B cell (primary cell): ENCODE measurements around the gene MANBA. TPM values are rescaled to one million over a fixed set of nuclear protein-coding genes. Genes with fewer than 3 reads are reported as not detected.

Experiments
- ATAC-seq: fragments of 200-7000 bp; cut with Tn5 transposase; one replicate; pipeline ENCODE4 v1.10.0; 2021; ENCODE audit warnings: low read depth, mild to moderate bottlenecking, moderate number of reproducible peaks, moderate library complexity
- CTCF ChIA-PET: fragments of 350-600 bp; sonication (Branson Sonifier 250); formaldehyde crosslinking; loops from one replicate; lab custom pipeline; 2021; ENCODE audit warnings: antibody characterized with exemption, inconsistent platforms; lab: Charles Lee
- POLR2A ChIA-PET: fragments of 350-600 bp; sonication (Branson Sonifier 250); formaldehyde crosslinking; loops from one replicate; lab custom pipeline; 2021; ENCODE audit warnings: antibody characterized with exemption; lab: Charles Lee
- DNase-seq: peaks from one replicate; pipeline ENCODE4 v3.0.0; 2013
- H2AFZ ChIP-seq: 2 replicates; pipeline ENCODE4 v1.6.1; 2012; ENCODE audit warnings: mild to moderate bottlenecking, low read depth, low read length; ENCODE audit not compliant: insufficient read depth, poor library complexity, severe bottlenecking
- H3K27ac ChIP-seq, 2 donors: 1 replicate in 1 of 2; 2 replicates in 1 of 2; pipeline ENCODE4 v1.5.1; 2012 to 2013; ENCODE audit warnings: low read length in 2 of 2, mild to moderate bottlenecking in 2 of 2, moderate library complexity in 1 of 2
- H3K27me3 ChIP-seq, 4 experiments: fragments of 200-600 bp in 1 of 4; sonication (generic) in 1 of 4; replicated peaks in 1 of 4; 1 replicate in 2 of 4; 2 replicates in 2 of 4; pipeline versions ENCODE4 v1.6.1 to v1.7.0; 2013 to 2016; ENCODE audit warnings: low read length in 3 of 4, mild to moderate bottlenecking in 2 of 4, mixed read lengths in 1 of 4, moderate library complexity in 1 of 4; ENCODE audit not compliant: insufficient read depth in 4 of 4, control insufficient read depth in 3 of 4; ENCODE audit errors: control extremely low read depth in 1 of 4
- H3K36me3 ChIP-seq, 2 experiments: replicated peaks in 1 of 2; 1 replicate in 1 of 2; 2 replicates in 1 of 2; pipeline versions ENCODE4 v1.6.1 to v1.7.1; 2013; ENCODE audit warnings: low read length in 1 of 2; ENCODE audit not compliant: insufficient read depth in 2 of 2, control insufficient read depth in 1 of 2; ENCODE audit errors: control extremely low read depth in 1 of 2, extremely low read depth in 1 of 2
- H3K4me1 ChIP-seq, 2 donors: fragments of 200-600 bp in 1 of 2; sonication (generic) in 1 of 2; 1 replicate in 1 of 2; 2 replicates in 1 of 2; pipeline versions ENCODE4 v1.5.1 to v1.6.1; 2013 to 2017; ENCODE audit warnings: low read length in 2 of 2; ENCODE audit not compliant: control insufficient read depth in 2 of 2, insufficient read depth in 2 of 2
- H3K4me2 ChIP-seq: replicated peaks from 2 replicates; pipeline ENCODE3; 2012; ENCODE audit warnings: mild to moderate bottlenecking, low read depth, low read length; ENCODE audit not compliant: poor library complexity, severe bottlenecking
- H3K4me3 ChIP-seq, 5 experiments: fragments of 200-600 bp in 1 of 5; sonication (generic) in 1 of 5; 1 replicate in 3 of 5; 2 replicates in 2 of 5; pipeline versions ENCODE4 v1.5.1 to v1.7.0; 2011 to 2016; ENCODE audit warnings: low read length in 4 of 5, mild to moderate bottlenecking in 4 of 5, low read depth in 2 of 5, control low read depth in 1 of 5, moderate library complexity in 1 of 5; ENCODE audit not compliant: insufficient read depth in 1 of 5; ENCODE audit errors: control extremely low read depth in 1 of 5, extremely low read depth in 1 of 5
- H3K79me2 ChIP-seq: fragments of 200-600 bp; sonication (generic); one replicate; pipeline ENCODE4 v1.6.0; 2016; ENCODE audit warnings: low read length; ENCODE audit not compliant: control insufficient read depth, insufficient read depth
- H3K9ac ChIP-seq: fragments of 200-600 bp; sonication (generic); 2 replicates; pipeline ENCODE4 v1.6.1; 2017; ENCODE audit warnings: mild to moderate bottlenecking, low read length, moderate library complexity
- H3K9me3 ChIP-seq, 3 donors: one replicate each; pipeline versions ENCODE4 v1.6.1 to v1.7.1; 2013; ENCODE audit warnings: low read length in 2 of 3; ENCODE audit not compliant: control insufficient read depth in 2 of 3, insufficient read depth in 1 of 3; ENCODE audit errors: control extremely low read depth in 1 of 3
- H4K20me1 ChIP-seq: 2 replicates; pipeline ENCODE4 v1.6.0; 2012; ENCODE audit warnings: mild to moderate bottlenecking, low read length; ENCODE audit not compliant: insufficient read depth, control insufficient read depth, poor library complexity, severe bottlenecking
- H3K27ac Mint-ChIP-seq: one replicate; pipeline ENCODE4 v1.8.0; 2021; ENCODE audit warnings: mixed read lengths
- H3K27me3 Mint-ChIP-seq: one replicate; pipeline ENCODE4 v1.8.0; 2021; ENCODE audit warnings: mixed read lengths
- H3K4me1 Mint-ChIP-seq: one replicate; pipeline ENCODE4 v1.8.0; 2021; ENCODE audit warnings: mixed read lengths
- H3K4me3 Mint-ChIP-seq: one replicate; pipeline ENCODE4 v1.8.0; 2021; ENCODE audit warnings: mixed read lengths
- H3K9me3 Mint-ChIP-seq: one replicate; pipeline ENCODE4 v1.8.0; 2022; ENCODE audit warnings: mixed read lengths; ENCODE audit not compliant: insufficient read depth
- CTCF ChIP-seq: fragments of 200-600 bp; IDR thresholded peaks from one replicate; pipeline ENCODE4 v1.8.0; 2022; ENCODE audit warnings: antibody characterized with exemption, mild to moderate bottlenecking
- EZH2 ChIP-seq: IDR thresholded peaks from 2 replicates; pipeline ENCODE4 v1.6.1; 2012; ENCODE audit warnings: borderline replicate concordance, low read depth, mild to moderate bottlenecking, moderate library complexity, low read length; ENCODE audit not compliant: insufficient read depth, poor library complexity, severe bottlenecking
- WGBS: methylation state at CpG from one replicate; pipeline ENCODE4 v1.1.5; 2013; ENCODE audit warnings: missing lambda C conversion rate; ENCODE audit not compliant: insufficient coverage; 5-methylcytosine and 5-hydroxymethylcytosine counted together
- intact Hi-C: fragments of 100-400 bp; cut with micrococcal nuclease; formaldehyde crosslinking; loops from one replicate; pipeline ENCODE4 v1.10.0; 2022
- polyA plus RNA-seq: library from polyadenylated mRNA; depleted of rRNA; stranded (reverse); fragments of >200 nt; gene quantifications from 2 replicates; pipeline ENCODE4 v1.2.3, GENCODE V29; 2012
- total RNA-seq, 2 donors: library from RNA; stranded (reverse); fragments of 120-200 nt in 1 of 2; gene quantifications; 1 replicate in 1 of 2; 2 replicates in 1 of 2; pipeline versions ENCODE4 v1.2.3 to v1.2.4, GENCODE V29; 2013 to 2022

MANBA gene
- total and polyA plus RNA-seq, 2 donors (not counting 1 experiment from before 2014, with no cell fraction given), result 91.6 to 119 TPM

GRCh38 chr4:102687373-102687981 is 73.3 kb downstream of the MANBA start:
- ChIA-PET POLR2A (no interaction called here), CTCF (interaction anchor here (1.0 kb wide), 1 partner anchor 12 kb away, joined by 3 read pairs; no protein-coding TSS in a partner anchor)
- Histone ChIP-seq H3K4me2 (peak overlapping the region; percentile 48), H3K79me2 (no peaks in the 10 kb centered on the region), H3K4me3 (peak overlapping the region in 1 of 5 experiments; percentile 2), H3K9me3 (no peaks in the 10 kb centered on the region), H4K20me1 (no peaks in the 10 kb centered on the region), H3K9ac (peak overlapping the region; percentile 28), H3K4me1 (peaks cover 17 to 18% of the 10 kb centered on the region in 2 donors), H3K27ac (peak overlapping the region; percentile 29 to 72), H3K36me3 (peaks cover 5 to 40% of the 10 kb centered on the region in 2 experiments), H3K27me3 (no peaks in the 10 kb centered on the region), H2AFZ (no peak overlapping the region)
- WGBS, result 30% methylated on average over 3 of the region's 4 CpGs
- DNase-seq (peak; percentile 51), ATAC-seq (peak; percentile 63)
- H3K27me3 Mint-ChIP-seq, result no peaks in the 10 kb centered on the region
- H3K4me3 Mint-ChIP-seq, result no peak overlapping the region
- no peaks in the 10 kb centered on the region for H3K9me3 Mint-ChIP-seq
- H3K4me1 Mint-ChIP-seq, result no peaks in the 10 kb centered on the region
- TF ChIP-seq CTCF (no peak), EZH2 (no peak)
- intact Hi-C loops, result no loop called here
- no peak overlapping the region for H3K27ac Mint-ChIP-seq

GRCh38 chr4:102685768-102686167 is 75.0 kb downstream of the MANBA start:
- Histone ChIP-seq H3K9me3 (no peaks in the 10 kb centered on the region), H3K36me3 (peaks cover 3 to 40% of the 10 kb centered on the region in 2 experiments), H2AFZ (no peak overlapping the region), H3K27ac (no peak overlapping the region), H3K9ac (no peak overlapping the region), H3K4me3 (no peak overlapping the region), H3K27me3 (no peaks in the 10 kb centered on the region), H3K4me2 (no peak overlapping the region), H4K20me1 (no peaks in the 10 kb centered on the region), H3K79me2 (no peaks in the 10 kb centered on the region), H3K4me1 (peaks cover 17 to 18% of the 10 kb centered on the region in 2 donors)
- no peak overlapping the region for H3K27ac Mint-ChIP-seq
- POLR2A ChIA-PET, result no interaction called here
- CTCF ChIA-PET, result interaction anchor here (0.6 kb wide), 1 partner anchor 186 kb away, joined by 4 read pairs; no protein-coding TSS in a partner anchor
- H3K4me1 Mint-ChIP-seq, result no peaks in the 10 kb centered on the region
- DNase-seq (no peak), ATAC-seq (no peak)
- intact Hi-C loops, result no loop called here
- no peaks in the 10 kb centered on the region for H3K27me3 Mint-ChIP-seq
- H3K4me3 Mint-ChIP-seq, result no peak overlapping the region
- no peak for TF ChIP-seq CTCF
- no peak for TF ChIP-seq EZH2
- WGBS, result 100% methylated on average over 1 of the region's 3 CpGs
- H3K9me3 Mint-ChIP-seq, result no peaks in the 10 kb centered on the region
